ENCODE results near the gene RPL12. TPM values are rescaled to one million over a fixed set of nuclear protein-coding genes. Genes with fewer than 3 reads are reported as not detected.

The RPL12 gene
- total and polyA plus RNA-seq, 2 of the 13 experiments (the other 11 are each of a cell fraction or from before 2014, with no cell fraction given), result 1,551 to 2,590 TPM

DNA sequence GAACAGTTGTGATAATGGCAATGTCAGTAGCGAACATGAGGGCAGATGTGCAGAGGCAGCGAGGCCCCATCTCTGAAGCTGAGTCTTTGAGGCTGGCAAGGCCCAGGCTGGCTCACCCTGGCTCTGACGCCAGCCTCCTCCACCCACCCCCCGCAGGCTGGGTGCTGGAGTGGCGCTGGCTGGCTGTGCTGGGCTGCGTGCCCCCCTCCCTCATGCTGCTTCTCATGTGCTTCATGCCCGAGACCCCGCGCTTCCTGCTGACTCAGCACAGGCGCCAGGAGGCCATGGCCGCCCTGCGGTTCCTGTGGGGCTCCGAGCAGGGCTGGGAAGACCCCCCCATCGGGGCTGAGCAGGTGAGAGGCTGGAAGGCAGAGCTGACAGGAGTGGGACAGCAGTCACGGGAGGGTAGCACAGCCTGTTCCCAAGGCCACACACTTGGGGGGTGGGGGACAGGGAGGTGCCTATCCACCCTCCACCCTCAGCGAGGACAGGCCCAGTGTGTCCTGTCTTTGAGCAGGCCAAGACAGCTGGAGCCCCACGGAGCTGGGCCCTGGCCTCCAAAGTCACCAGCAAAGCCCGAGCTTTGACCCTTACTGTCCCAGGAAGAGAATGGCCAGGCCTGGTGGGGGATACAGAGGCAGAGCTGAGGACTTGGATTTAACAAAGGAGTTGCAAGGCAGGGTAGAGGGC is 48.7 kb downstream of the RPL12 start:
- Histone ChIP-seq H3K79me2 (ENCODE audit: insufficient read depth, low read length) (peaks cover 27% of the 10 kb centered on the region), H3K36me3 (replicated peaks in 1 of 2; ENCODE audit: control insufficient read depth in 1 of 2, insufficient read depth in 2 of 2, low read length in 2 of 2) (peaks cover 28 to 57% of the 10 kb centered on the region in 2 experiments; a peak in 4 of 5 replicates), H2AFZ (ENCODE audit: low read length) (no peak overlapping the region), H3K4me3 (replicated peaks in 1 of 3; ENCODE audit: insufficient read depth in 1 of 3, low read depth in 2 of 3, low read length in 3 of 3) (no peak overlapping the region), H3K9me3 (ENCODE audit: low read length) (no peaks in the 10 kb centered on the region), H3K27ac (ENCODE audit: extremely low read length, insufficient read depth, low read length) (no peak overlapping the region), H3K9ac (ENCODE audit: insufficient read depth, low read depth, low read length) (no peak overlapping the region), H4K20me1 (ENCODE audit: insufficient read depth, low read length) (peaks cover 10% of the 10 kb centered on the region; the same call in 1 of the 2 replicates), H3K4me2 (ENCODE audit: low read depth, low read length) (no peak overlapping the region), H3K4me1 (ENCODE audit: insufficient read depth, low read length) (peaks cover 28% of the 10 kb centered on the region), H3K27me3 (ENCODE audit: control insufficient read depth in 1 of 2, insufficient read depth in 2 of 2, low read length in 2 of 2) (no peaks in the 10 kb centered on the region)
- intact Hi-C loops (cut with micrococcal nuclease; ENCODE audit: unreplicated experiment), result no loop called here
- 94% methylated on average over 6 of the region's 18 CpGs for WGBS (ENCODE audit: low lambda C conversion rate)
- CTCF ChIA-PET (ENCODE audit: low intra/inter-chr PET ratio, low total read pairs), result no interaction called here
- no TSS peak for BruUV-seq (replicated peaks)
- FAIRE-seq, result no peak
- TF ChIP-seq, protein P1, sequence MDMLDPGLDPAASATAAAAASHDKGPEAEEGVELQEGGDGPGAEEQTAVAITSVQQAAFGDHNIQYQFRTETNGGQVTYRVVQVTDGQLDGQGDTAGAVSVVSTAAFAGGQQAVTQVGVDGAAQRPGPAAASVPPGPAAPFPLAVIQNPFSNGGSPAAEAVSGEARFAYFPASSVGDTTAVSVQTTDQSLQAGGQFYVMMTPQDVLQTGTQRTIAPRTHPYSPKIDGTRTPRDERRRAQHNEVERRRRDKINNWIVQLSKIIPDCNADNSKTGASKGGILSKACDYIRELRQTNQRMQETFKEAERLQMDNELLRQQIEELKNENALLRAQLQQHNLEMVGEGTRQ (IDR thresholded peaks at IDR 0.05; ENCODE audit: low read depth, low read length), result no peak
- TF ChIP-seq, protein P1 (CRISPR knock-in tag; IDR thresholded peaks at IDR 0.05; ENCODE audit: borderline replicate concordance), result no peak
- no peak for TF ChIP-seq ZBTB1 (CRISPR knock-in tag; IDR thresholded peaks at IDR 0.05; ENCODE audit: borderline replicate concordance)
- TF ChIP-seq POLR2G (IDR thresholded peaks at IDR 0.05; ENCODE audit: low read depth, low read length), result peak; percentile 46; the same call in 1 of the 2 replicates
- peak; percentile 92 to 95 for TF ChIP-seq MAFK (conservative IDR thresholded peaks at IDR 0.05 in 1 of 2, IDR thresholded peaks at IDR 0.05 in 1 of 2; ENCODE audit: low read length in 2 of 2)
- no peak for TF ChIP-seq ZNF562 (CRISPR knock-in tag; IDR thresholded peaks at IDR 0.05; ENCODE audit: borderline replicate concordance)
- 0 out of 2 replicates have a peak, but pooled peaks have one; percentile 40 for TF ChIP-seq POLR2AphosphoS2 (IDR thresholded peaks at IDR 0.05; ENCODE audit: low read depth, low read length)
- no peak for TF ChIP-seq ZNF10 (CRISPR knock-in tag; IDR thresholded peaks at IDR 0.05; ENCODE audit: borderline replicate concordance, low read depth)
- TF ChIP-seq GZF1 (CRISPR knock-in tag; IDR thresholded peaks at IDR 0.05), result no peak
- TF ChIP-seq, protein P2, sequence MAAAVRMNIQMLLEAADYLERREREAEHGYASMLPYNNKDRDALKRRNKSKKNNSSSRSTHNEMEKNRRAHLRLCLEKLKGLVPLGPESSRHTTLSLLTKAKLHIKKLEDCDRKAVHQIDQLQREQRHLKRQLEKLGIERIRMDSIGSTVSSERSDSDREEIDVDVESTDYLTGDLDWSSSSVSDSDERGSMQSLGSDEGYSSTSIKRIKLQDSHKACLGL (CRISPR knock-in tag; IDR thresholded peaks at IDR 0.05), result no peak
- no peak for TF ChIP-seq ZNF850 (CRISPR knock-in tag; conservative IDR thresholded peaks at IDR 0.05)
- TF ChIP-seq ADNP (CRISPR knock-in tag; IDR thresholded peaks at IDR 0.05), result no peak
- TF ChIP-seq HNRNPL (IDR thresholded peaks at IDR 0.05; ENCODE audit: low read depth, low read length), result 0 out of 2 replicates have a peak, but pooled peaks have one; percentile 28
- TF ChIP-seq RBFOX2 (IDR thresholded peaks at IDR 0.05; ENCODE audit: low read depth, low read length), result peak; percentile 81
- no peak for TF ChIP-seq ZNF776 (CRISPR knock-in tag; IDR thresholded peaks at IDR 0.05)
- TF ChIP-seq ELF4 (CRISPR knock-in tag; IDR thresholded peaks at IDR 0.05; ENCODE audit: borderline replicate concordance), result no peak
- peak; percentile 85 for TF ChIP-seq AGO2 (optimal IDR thresholded peaks at IDR 0.05; ENCODE audit: low read depth, low read length)
- peak; percentile 90 for TF ChIP-seq MAFF (IDR thresholded peaks at IDR 0.05; ENCODE audit: low read depth, low read length)
- TF ChIP-seq, protein P3, sequence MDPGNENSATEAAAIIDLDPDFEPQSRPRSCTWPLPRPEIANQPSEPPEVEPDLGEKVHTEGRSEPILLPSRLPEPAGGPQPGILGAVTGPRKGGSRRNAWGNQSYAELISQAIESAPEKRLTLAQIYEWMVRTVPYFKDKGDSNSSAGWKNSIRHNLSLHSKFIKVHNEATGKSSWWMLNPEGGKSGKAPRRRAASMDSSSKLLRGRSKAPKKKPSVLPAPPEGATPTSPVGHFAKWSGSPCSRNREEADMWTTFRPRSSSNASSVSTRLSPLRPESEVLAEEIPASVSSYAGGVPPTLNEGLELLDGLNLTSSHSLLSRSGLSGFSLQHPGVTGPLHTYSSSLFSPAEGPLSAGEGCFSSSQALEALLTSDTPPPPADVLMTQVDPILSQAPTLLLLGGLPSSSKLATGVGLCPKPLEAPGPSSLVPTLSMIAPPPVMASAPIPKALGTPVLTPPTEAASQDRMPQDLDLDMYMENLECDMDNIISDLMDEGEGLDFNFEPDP (CRISPR knock-in tag; conservative IDR thresholded peaks at IDR 0.05), result no peak
- in situ Hi-C loops (cut with HindIII; ENCODE audit: extremely low pct_ligation_motif_present, low pct_unique_long_range_greater_than_20kb), result no loop called here
- POLR2A ChIA-PET, result interaction anchor here (1.3 to 3.2 kb wide), 4 partner anchors 11 to 94 kb away, joined by 3 to 14 read pairs (median 6); partner anchors contain the start of gene ZNF79
- DNase-seq (ENCODE audit: low spot score), result no peak
- ATAC-seq, result no peak

Data from HepG2 (cell line).